Measurements from ENCODE around the gene HES4.

Gene HES4

GRCh38 chr1:999725-1000356, at the start of gene HES4:
Gene HES4, minus strand, starts transcription at chr1:1000097. Its CDS starts 124 bp downstream, at chr1:999973.
- Histone ChIP-seq H3K4me3 (ENCODE audit: low read length) (peak within 1 kb of the TSS; percentile 44), H3K9me3 (ENCODE audit: control insufficient read depth, low read depth, low read length) (no peaks in the 10 kb centered on the region), H3K36me3 (ENCODE audit: control insufficient read depth, low read depth, low read length) (no peaks in the 10 kb centered on the region), H3K27ac (ENCODE audit: low read length) (no peak within 1 kb of the TSS), H3K4me1 (ENCODE audit: control insufficient read depth, low read depth, low read length) (peaks cover 1% of the 10 kb centered on the region), H3K9ac (ENCODE audit: low read length) (peak within 1 kb of the TSS; percentile 12), H3K27me3 (ENCODE audit: control insufficient read depth, insufficient read depth, low read length) (peaks cover 100% of the 10 kb centered on the region)

DNA sequence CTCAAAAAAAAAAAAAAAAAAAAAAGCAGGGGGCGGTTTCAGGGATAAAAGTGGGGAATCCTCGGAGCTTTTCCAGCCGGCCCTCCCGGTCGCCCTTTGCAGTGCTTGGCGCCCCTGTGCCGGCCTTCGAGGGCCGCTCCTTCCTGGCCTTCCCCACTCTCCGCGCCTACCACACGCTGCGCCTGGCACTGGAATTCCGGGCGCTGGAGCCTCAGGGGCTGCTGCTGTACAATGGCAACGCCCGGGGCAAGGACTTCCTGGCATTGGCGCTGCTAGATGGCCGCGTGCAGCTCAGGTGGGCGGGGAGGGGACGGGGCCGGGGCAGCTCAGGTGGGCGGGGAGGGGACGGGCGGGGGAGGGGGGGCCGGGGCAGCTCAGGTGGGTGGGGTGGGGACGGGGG, 48.9 kb upstream of the HES4 start:
- Histone ChIP-seq H3K4me1 (ENCODE audit: control insufficient read depth, low read depth, low read length) (no peaks in the 10 kb centered on the region), H3K27ac (ENCODE audit: low read length) (no peak overlapping the region), H3K9me3 (ENCODE audit: control insufficient read depth, low read depth, low read length) (no peaks in the 10 kb centered on the region), H3K4me3 (ENCODE audit: low read length) (no peak overlapping the region), H3K9ac (ENCODE audit: low read length) (no peak overlapping the region), H3K36me3 (ENCODE audit: control insufficient read depth, low read depth, low read length) (peaks cover 38% of the 10 kb centered on the region), H3K27me3 (ENCODE audit: control insufficient read depth, insufficient read depth, low read length) (no peaks in the 10 kb centered on the region)

GRCh38 chr1:1047963-1048362, 48.1 kb upstream of the HES4 start:
- no peaks in the 10 kb centered on the region for H3K27me3 ChIP-seq (ENCODE audit: control insufficient read depth, insufficient read depth, low read length)
- H3K4me1 ChIP-seq (ENCODE audit: control insufficient read depth, low read depth, low read length) = no peaks in the 10 kb centered on the region
- no peak overlapping the region for H3K27ac ChIP-seq (ENCODE audit: low read length)

DNA sequence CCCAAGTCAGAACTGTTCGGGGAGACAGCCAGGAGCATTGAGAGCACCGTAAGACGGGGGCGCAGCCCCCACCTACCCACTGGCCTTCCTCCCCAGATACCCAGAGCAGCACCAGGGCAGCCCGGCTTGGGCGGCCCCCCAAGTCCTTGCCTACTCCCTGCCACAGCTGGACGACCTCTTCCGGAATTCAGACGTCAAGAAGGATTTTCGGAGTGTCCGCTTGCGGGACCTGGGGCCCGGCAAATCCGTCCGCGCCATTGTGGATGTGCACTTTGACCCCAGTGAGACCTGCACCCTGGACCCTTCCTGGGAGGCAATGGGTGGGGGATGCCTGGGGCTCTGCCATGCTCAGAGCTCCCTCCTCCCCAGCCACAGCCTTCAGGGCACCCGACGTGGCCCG, 47.5 kb upstream of the HES4 start:
- Histone ChIP-seq H3K27me3 (ENCODE audit: control insufficient read depth, insufficient read depth, low read length) (no peaks in the 10 kb centered on the region), H3K4me3 (ENCODE audit: low read length) (no peak overlapping the region), H3K9ac (ENCODE audit: low read length) (no peak overlapping the region), H3K9me3 (ENCODE audit: control insufficient read depth, low read depth, low read length) (no peaks in the 10 kb centered on the region), H3K27ac (ENCODE audit: low read length) (no peak overlapping the region), H3K4me1 (ENCODE audit: control insufficient read depth, low read depth, low read length) (no peaks in the 10 kb centered on the region), H3K36me3 (ENCODE audit: control insufficient read depth, low read depth, low read length) (peaks cover 27% of the 10 kb centered on the region)

More at GRCh38 chr1:1047963-1048362, 48.1 kb upstream of the HES4 start:
- Histone ChIP-seq H3K9me3 (ENCODE audit: control insufficient read depth, low read depth, low read length) (no peaks in the 10 kb centered on the region), H3K9ac (ENCODE audit: low read length) (no peak overlapping the region), H3K4me3 (ENCODE audit: low read length) (no peak overlapping the region), H3K36me3 (ENCODE audit: control insufficient read depth, low read depth, low read length) (peaks cover 33% of the 10 kb centered on the region)

DNA sequence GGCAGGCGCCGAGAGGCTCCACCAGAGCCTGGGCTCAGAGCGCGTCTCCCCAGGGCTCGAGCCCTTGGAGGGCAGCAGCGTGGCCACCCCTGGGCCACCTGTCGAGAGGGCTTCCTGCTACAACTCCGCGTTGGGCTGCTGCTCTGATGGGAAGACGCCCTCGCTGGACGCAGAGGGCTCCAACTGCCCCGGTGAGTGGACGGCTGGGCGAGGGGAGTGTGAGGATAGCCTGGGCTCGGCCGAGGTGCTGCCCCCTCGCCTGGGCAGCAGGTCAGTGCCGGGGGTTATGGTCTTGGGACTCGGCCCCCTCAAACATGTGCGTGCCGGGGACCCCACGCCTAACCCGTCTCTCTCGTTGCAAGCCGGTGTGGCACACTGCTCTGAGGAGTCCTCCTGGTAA, 46.9 kb upstream of the HES4 start:
- Histone ChIP-seq H3K4me3 (ENCODE audit: low read length) (no peak overlapping the region), H3K36me3 (ENCODE audit: control insufficient read depth, low read depth, low read length) (peaks cover 23% of the 10 kb centered on the region), H3K27ac (ENCODE audit: low read length) (no peak overlapping the region), H3K27me3 (ENCODE audit: control insufficient read depth, insufficient read depth, low read length) (peaks cover 2% of the 10 kb centered on the region), H3K4me1 (ENCODE audit: control insufficient read depth, low read depth, low read length) (no peaks in the 10 kb centered on the region), H3K9ac (ENCODE audit: low read length) (no peak overlapping the region), H3K9me3 (ENCODE audit: control insufficient read depth, low read depth, low read length) (no peaks in the 10 kb centered on the region)

DNA sequence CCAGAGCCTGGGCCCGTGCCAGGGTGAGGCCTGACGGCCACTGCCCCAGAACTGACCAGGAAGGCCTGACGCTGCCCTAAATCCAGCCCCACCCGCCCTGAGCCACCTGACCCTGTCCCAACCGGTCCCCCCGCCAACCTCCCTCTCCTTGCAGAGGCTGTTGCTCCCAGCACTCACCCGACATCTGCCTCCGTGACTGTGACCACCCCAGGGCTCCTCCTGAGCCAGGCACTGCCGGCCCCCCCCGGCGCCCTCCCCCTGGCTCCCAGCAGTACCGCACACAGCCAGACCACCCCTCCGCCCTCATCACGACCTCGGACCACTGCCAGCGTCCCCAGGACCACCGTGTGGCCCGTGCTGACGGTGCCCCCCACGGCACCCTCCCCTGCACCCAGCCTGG, 46.3 kb upstream of the HES4 start:
- no peaks in the 10 kb centered on the region for H3K9me3 ChIP-seq (ENCODE audit: control insufficient read depth, low read depth, low read length)
- no peak overlapping the region for H3K9ac ChIP-seq (ENCODE audit: low read length)
- no peak overlapping the region for H3K27ac ChIP-seq (ENCODE audit: low read length)
- no peaks in the 10 kb centered on the region for H3K4me1 ChIP-seq (ENCODE audit: control insufficient read depth, low read depth, low read length)
- H3K36me3 ChIP-seq (ENCODE audit: control insufficient read depth, low read depth, low read length) = peaks cover 23% of the 10 kb centered on the region
- peaks cover 3% of the 10 kb centered on the region for H3K27me3 ChIP-seq (ENCODE audit: control insufficient read depth, insufficient read depth, low read length)
- no peak overlapping the region for H3K4me3 ChIP-seq (ENCODE audit: low read length)

- Histone ChIP-seq H3K9me3 (ENCODE audit: control insufficient read depth, low read depth, low read length) (no peaks in the 10 kb centered on the region), H3K4me3 (ENCODE audit: low read length) (no peak overlapping the region), H3K4me1 (ENCODE audit: control insufficient read depth, low read depth, low read length) (no peaks in the 10 kb centered on the region), H3K9ac (ENCODE audit: low read length) (no peak overlapping the region), H3K27me3 (ENCODE audit: control insufficient read depth, insufficient read depth, low read length) (peaks cover 8% of the 10 kb centered on the region), H3K36me3 (ENCODE audit: control insufficient read depth, low read depth, low read length) (peaks cover 23% of the 10 kb centered on the region), H3K27ac (ENCODE audit: low read length) (no peak overlapping the region)
These were observed 45.2 kb upstream of the HES4 start for GRCh38 chr1:1045129-1045528.

- no peaks in the 10 kb centered on the region for H3K4me1 ChIP-seq (ENCODE audit: control insufficient read depth, low read depth, low read length)
- no peak overlapping the region for H3K4me3 ChIP-seq (ENCODE audit: low read length)
- peaks cover 14% of the 10 kb centered on the region for H3K27me3 ChIP-seq (ENCODE audit: control insufficient read depth, insufficient read depth, low read length)
- H3K27ac ChIP-seq (ENCODE audit: low read length) = no peak overlapping the region
- H3K36me3 ChIP-seq (ENCODE audit: control insufficient read depth, low read depth, low read length) = peaks cover 23% of the 10 kb centered on the region
- H3K9ac ChIP-seq (ENCODE audit: low read length) = no peak overlapping the region
- no peaks in the 10 kb centered on the region for H3K9me3 ChIP-seq (ENCODE audit: control insufficient read depth, low read depth, low read length)
These were observed 44.7 kb upstream of the HES4 start for GRCh38 chr1:1044455-1045078.

DNA sequence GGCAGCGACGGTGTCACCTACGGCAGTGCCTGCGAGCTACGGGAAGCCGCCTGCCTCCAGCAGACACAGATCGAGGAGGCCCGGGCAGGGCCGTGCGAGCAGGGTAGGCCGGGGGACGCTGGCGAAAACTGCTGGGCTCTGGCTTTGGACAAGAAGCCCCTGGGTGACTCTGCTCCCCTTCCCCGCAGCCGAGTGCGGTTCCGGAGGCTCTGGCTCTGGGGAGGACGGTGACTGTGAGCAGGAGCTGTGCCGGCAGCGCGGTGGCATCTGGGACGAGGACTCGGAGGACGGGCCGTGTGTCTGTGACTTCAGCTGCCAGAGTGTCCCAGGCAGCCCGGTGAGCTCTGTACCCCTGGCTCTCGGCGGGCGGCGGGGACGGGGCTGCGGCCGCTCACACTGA, 44.0 kb upstream of the HES4 start:
- Histone ChIP-seq H3K27me3 (ENCODE audit: control insufficient read depth, insufficient read depth, low read length) (peaks cover 20% of the 10 kb centered on the region), H3K27ac (ENCODE audit: low read length) (no peak overlapping the region), H3K9ac (ENCODE audit: low read length) (no peak overlapping the region), H3K4me1 (ENCODE audit: control insufficient read depth, low read depth, low read length) (no peaks in the 10 kb centered on the region), H3K36me3 (ENCODE audit: control insufficient read depth, low read depth, low read length) (peaks cover 23% of the 10 kb centered on the region), H3K4me3 (ENCODE audit: low read length) (no peak overlapping the region), H3K9me3 (ENCODE audit: control insufficient read depth, low read depth, low read length) (no peaks in the 10 kb centered on the region)

GRCh38 chr1:1043411-1043810, 43.5 kb upstream of the HES4 start:
- Histone ChIP-seq H3K9ac (ENCODE audit: low read length) (no peak overlapping the region), H3K27me3 (ENCODE audit: control insufficient read depth, insufficient read depth, low read length) (peaks cover 25% of the 10 kb centered on the region), H3K4me1 (ENCODE audit: control insufficient read depth, low read depth, low read length) (no peaks in the 10 kb centered on the region), H3K36me3 (ENCODE audit: control insufficient read depth, low read depth, low read length) (peaks cover 23% of the 10 kb centered on the region), H3K9me3 (ENCODE audit: control insufficient read depth, low read depth, low read length) (no peaks in the 10 kb centered on the region), H3K27ac (ENCODE audit: low read length) (no peak overlapping the region), H3K4me3 (ENCODE audit: low read length) (no peak overlapping the region)

DNA sequence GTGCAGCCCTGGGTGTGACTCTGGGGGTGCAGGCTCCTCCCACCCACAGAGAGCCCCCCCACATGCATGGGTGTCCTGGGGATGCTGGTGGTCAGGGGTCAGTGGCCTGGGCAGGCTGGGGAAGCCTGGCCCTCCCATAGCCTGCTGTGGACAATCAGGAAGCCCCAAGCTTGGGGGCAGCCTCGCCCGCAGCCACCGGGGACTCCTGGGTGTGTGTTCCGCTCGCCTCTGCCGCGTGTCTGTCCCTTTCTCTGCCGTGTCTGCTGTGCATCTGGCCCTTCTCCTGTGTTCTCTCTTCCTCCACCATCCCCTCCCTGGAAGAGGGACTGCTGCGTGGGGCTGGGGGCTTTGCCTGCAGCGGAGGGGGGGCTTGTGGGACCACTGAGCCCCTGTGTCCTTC, 42.9 kb upstream of the HES4 start:
- H3K4me3 ChIP-seq (ENCODE audit: low read length) = no peak overlapping the region
- no peaks in the 10 kb centered on the region for H3K4me1 ChIP-seq (ENCODE audit: control insufficient read depth, low read depth, low read length)
- no peaks in the 10 kb centered on the region for H3K9me3 ChIP-seq (ENCODE audit: control insufficient read depth, low read depth, low read length)
- H3K27me3 ChIP-seq (ENCODE audit: control insufficient read depth, insufficient read depth, low read length) = peaks cover 31% of the 10 kb centered on the region
- H3K36me3 ChIP-seq (ENCODE audit: control insufficient read depth, low read depth, low read length) = peaks cover 22% of the 10 kb centered on the region
- no peak overlapping the region for H3K9ac ChIP-seq (ENCODE audit: low read length)
- H3K27ac ChIP-seq (ENCODE audit: low read length) = no peak overlapping the region

DNA sequence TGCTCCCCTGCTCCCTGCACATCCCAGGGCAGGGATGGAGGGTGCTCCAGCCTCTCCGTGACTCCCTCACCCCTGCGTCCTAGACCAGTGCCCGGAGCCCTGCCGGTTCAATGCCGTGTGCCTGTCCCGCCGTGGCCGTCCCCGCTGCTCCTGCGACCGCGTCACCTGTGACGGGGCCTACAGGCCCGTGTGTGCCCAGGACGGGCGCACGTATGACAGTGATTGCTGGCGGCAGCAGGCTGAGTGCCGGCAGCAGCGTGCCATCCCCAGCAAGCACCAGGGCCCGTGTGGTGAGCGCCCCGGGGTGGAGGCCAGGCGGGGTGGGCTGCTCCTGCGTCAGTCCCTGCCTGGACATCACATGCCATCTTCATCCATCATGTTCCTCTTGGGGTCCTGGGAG, 42.0 kb upstream of the HES4 start:
- H3K4me3 ChIP-seq (ENCODE audit: low read length) = no peak overlapping the region
- no peak overlapping the region for H3K9ac ChIP-seq (ENCODE audit: low read length)
- H3K27me3 ChIP-seq (ENCODE audit: control insufficient read depth, insufficient read depth, low read length) = peaks cover 41% of the 10 kb centered on the region
- H3K36me3 ChIP-seq (ENCODE audit: control insufficient read depth, low read depth, low read length) = peaks cover 16% of the 10 kb centered on the region
- H3K9me3 ChIP-seq (ENCODE audit: control insufficient read depth, low read depth, low read length) = no peaks in the 10 kb centered on the region
- no peak overlapping the region for H3K27ac ChIP-seq (ENCODE audit: low read length)
- no peaks in the 10 kb centered on the region for H3K4me1 ChIP-seq (ENCODE audit: control insufficient read depth, low read depth, low read length)
